MM.1S (cell line): Measurements from ENCODE around the gene ASTN1.

Source experiments
- DNase-seq: peaks from one replicate; pipeline ENCODE4 v3.0.0-alpha.2; 2015
- H2AFZ ChIP-seq: fragments of 300-600 bp; sonication (generic); 2 replicates; pipeline ENCODE4 v1.6.0; 2016; ENCODE audit warnings: antibody characterized with exemption, low read length
- H3F3A ChIP-seq: fragments of 300-600 bp; sonication (generic); 2 replicates; pipeline ENCODE4 v1.6.1; 2016; ENCODE audit warnings: mild to moderate bottlenecking, antibody characterized with exemption, low read length, moderate library complexity, mixed read lengths; ENCODE audit not compliant: insufficient read depth
- H3K27ac ChIP-seq: fragments of 300-600 bp; sonication (generic); 2 replicates; pipeline ENCODE4 v1.5.1; 2016; ENCODE audit warnings: mild to moderate bottlenecking, low read length
- H3K27me3 ChIP-seq: fragments of 300-600 bp; sonication (generic); replicated peaks from 2 replicates; pipeline ENCODE4 v1.6.0; 2016; ENCODE audit warnings: low read length; ENCODE audit not compliant: insufficient read depth
- H3K36me3 ChIP-seq: fragments of 300-600 bp; sonication (generic); replicated peaks from 2 replicates; pipeline ENCODE4 v1.6.1; 2016; ENCODE audit warnings: mild to moderate bottlenecking, low read length, mixed read lengths; ENCODE audit not compliant: insufficient read depth
- H3K4me1 ChIP-seq: fragments of 300-600 bp; sonication (generic); 2 replicates; pipeline ENCODE4 v1.6.1; 2016; ENCODE audit warnings: low read length, mixed read lengths
- H3K4me2 ChIP-seq: fragments of 300-600 bp; sonication (generic); 2 replicates; pipeline ENCODE4 v1.6.0; 2016; ENCODE audit warnings: low read depth, low read length
- H3K4me3 ChIP-seq: fragments of 300-600 bp; sonication (generic); 2 replicates; pipeline ENCODE4 v1.5.1; 2016; ENCODE audit warnings: low read length, mixed read lengths
- H3K79me2 ChIP-seq: fragments of 300-600 bp; sonication (generic); 2 replicates; pipeline ENCODE4 v1.6.1; 2016; ENCODE audit warnings: mixed run types, low read length, mixed read lengths
- H3K9ac ChIP-seq: fragments of 300-600 bp; sonication (generic); 2 replicates; pipeline ENCODE4 v1.6.1; 2016; ENCODE audit warnings: low read length, mixed read lengths
- H3K9me2 ChIP-seq: fragments of 300-600 bp; sonication (generic); replicated peaks from 2 replicates; pipeline ENCODE4 v1.6.1; 2016; ENCODE audit warnings: mild to moderate bottlenecking, low read length, mixed read lengths; ENCODE audit not compliant: insufficient read depth
- H3K9me3 ChIP-seq: fragments of 300-600 bp; sonication (generic); replicated peaks from 2 replicates; pipeline ENCODE4 v1.6.1; 2016; ENCODE audit warnings: mild to moderate bottlenecking, low read length, mixed read lengths; ENCODE audit not compliant: insufficient read depth
- H4K20me1 ChIP-seq: fragments of 300-600 bp; sonication (generic); 2 replicates; pipeline ENCODE4 v1.6.1; 2016; ENCODE audit warnings: mild to moderate bottlenecking, low read length, moderate library complexity, mixed read lengths; ENCODE audit not compliant: insufficient read depth
- CTCF ChIP-seq: fragments of 300-600 bp; sonication (generic); IDR thresholded peaks from 2 replicates; pipeline ENCODE4 v1.5.1; 2016; ENCODE audit warnings: antibody characterized with exemption, low read length, mixed read lengths
- EZH2 ChIP-seq: fragments of 300-600 bp; sonication (generic); optimal IDR thresholded peaks from 2 replicates; pipeline ENCODE3; 2017; ENCODE audit warnings: low read depth, mild to moderate bottlenecking, antibody characterized with exemption, low read length, mixed read lengths
- EZH2phosphoT487 ChIP-seq: fragments of 300-600 bp; sonication (generic); IDR thresholded peaks from 2 replicates; pipeline ENCODE4 v1.6.1; 2018; ENCODE audit warnings: antibody characterized with exemption, low read length

The ASTN1 gene

GRCh38 chr1:177181280-177181630 lies 16.7 kb upstream of the ASTN1 start:
- Histone ChIP-seq H3K27ac (no peak overlapping the region), H3K9ac (no peak overlapping the region), H3K27me3 (no peaks in the 10 kb centered on the region), H2AFZ (peak overlapping the region; percentile 54), H3K9me2 (no peaks in the 10 kb centered on the region), H4K20me1 (no peaks in the 10 kb centered on the region), H3K9me3 (no peaks in the 10 kb centered on the region), H3K4me3 (peak overlapping the region; percentile 39; the same call in 1 of the 2 replicates), H3K36me3 (no peaks in the 10 kb centered on the region), H3K79me2 (no peaks in the 10 kb centered on the region), H3K4me1 (peaks cover 10% of the 10 kb centered on the region; the same call in 1 of the 2 replicates), H3F3A (no peaks in the 10 kb centered on the region), H3K4me2 (peak overlapping the region; percentile 55)
- no peak for DNase-seq
- TF ChIP-seq EZH2phosphoT487 (no peak), CTCF (no peak)

- no peak overlapping the region for H3K4me3 ChIP-seq
- H3K79me2 ChIP-seq = no peaks in the 10 kb centered on the region
- H4K20me1 ChIP-seq = no peaks in the 10 kb centered on the region
- H3K9me3 ChIP-seq = no peaks in the 10 kb centered on the region
- no peaks in the 10 kb centered on the region for H3K9me2 ChIP-seq
- no peak for TF ChIP-seq CTCF
- TF ChIP-seq EZH2 = no peak
- TF ChIP-seq EZH2phosphoT487 = no peak
- H3K27me3 ChIP-seq = no peaks in the 10 kb centered on the region
- no peak overlapping the region for H3K27ac ChIP-seq
- H3K4me1 ChIP-seq = no peaks in the 10 kb centered on the region
- H3K36me3 ChIP-seq = no peaks in the 10 kb centered on the region
- no peak for DNase-seq
- no peak overlapping the region for H2AFZ ChIP-seq
- H3K4me2 ChIP-seq = no peak overlapping the region
- no peaks in the 10 kb centered on the region for H3F3A ChIP-seq
- no peak overlapping the region for H3K9ac ChIP-seq
These were observed 10.6 kb upstream of the ASTN1 start for GRCh38 chr1:177174921-177175634.

GRCh38 chr1:177173976-177174375 lies 9.5 kb upstream of the ASTN1 start:
- no peak overlapping the region for H2AFZ ChIP-seq
- H3K27me3 ChIP-seq = no peaks in the 10 kb centered on the region
- no peaks in the 10 kb centered on the region for H4K20me1 ChIP-seq
- no peak overlapping the region for H3K9ac ChIP-seq
- no peak overlapping the region for H3K4me2 ChIP-seq
- no peaks in the 10 kb centered on the region for H3K9me3 ChIP-seq
- no peaks in the 10 kb centered on the region for H3F3A ChIP-seq
- no peaks in the 10 kb centered on the region for H3K36me3 ChIP-seq
- TF ChIP-seq EZH2 (no peak), CTCF (no peak), EZH2phosphoT487 (no peak)
- H3K9me2 ChIP-seq = no peaks in the 10 kb centered on the region
- H3K79me2 ChIP-seq = no peaks in the 10 kb centered on the region
- no peak overlapping the region for H3K27ac ChIP-seq
- H3K4me3 ChIP-seq = no peak overlapping the region
- no peaks in the 10 kb centered on the region for H3K4me1 ChIP-seq
- no peak for DNase-seq
